Esophagus squamous epithelium (tissue), 4 donors: ENCODE data around the gene TNNI2.

Experiments used
- CTCF ChIP-seq, 6 experiments: fragments of 450-650 bp in 4 of 6; fragments of 200-600 bp in 2 of 6; sonication (generic) in 2 of 6; IDR thresholded peaks; one replicate each; pipeline ENCODE4 v1.5.1; 2016 to 2019; ENCODE audit warnings: antibody characterized with exemption in 6 of 6, mild to moderate bottlenecking in 4 of 6, moderate library complexity in 4 of 6
- POLR2A ChIP-seq, 4 donors: fragments of 450-650 bp; IDR thresholded peaks; one replicate each; pipeline ENCODE4 v1.6.1; 2017; ENCODE audit warnings: antibody characterized with exemption in 4 of 4, mild to moderate bottlenecking in 4 of 4, moderate library complexity in 3 of 4

- TF ChIP-seq POLR2A (IDR thresholded peaks at IDR 0.05): no peak
- TF ChIP-seq CTCF (IDR thresholded peaks at IDR 0.05): no peak
Measured at GRCh38 chr11:1880746-1881441, 42.1 kb downstream of the TNNI2 start.
